AG10803 (cell line): ENCODE data around the gene CRKL.

Source experiments
- DNase-seq: peaks from one replicate; pipeline ENCODE4 v3.0.0; 2010; ENCODE audit warnings: low read depth
- H3K4me3 ChIP-seq: 2 replicates; pipeline ENCODE4 v1.5.1; 2011; ENCODE audit warnings: mild to moderate bottlenecking, low read length, control low read depth
- CTCF ChIP-seq: conservative IDR thresholded peaks from 2 replicates; pipeline ENCODE4 v1.5.1; 2011; ENCODE audit warnings: mild to moderate bottlenecking, low read length, control low read depth, inconsistent platforms

The CRKL gene

DNA sequence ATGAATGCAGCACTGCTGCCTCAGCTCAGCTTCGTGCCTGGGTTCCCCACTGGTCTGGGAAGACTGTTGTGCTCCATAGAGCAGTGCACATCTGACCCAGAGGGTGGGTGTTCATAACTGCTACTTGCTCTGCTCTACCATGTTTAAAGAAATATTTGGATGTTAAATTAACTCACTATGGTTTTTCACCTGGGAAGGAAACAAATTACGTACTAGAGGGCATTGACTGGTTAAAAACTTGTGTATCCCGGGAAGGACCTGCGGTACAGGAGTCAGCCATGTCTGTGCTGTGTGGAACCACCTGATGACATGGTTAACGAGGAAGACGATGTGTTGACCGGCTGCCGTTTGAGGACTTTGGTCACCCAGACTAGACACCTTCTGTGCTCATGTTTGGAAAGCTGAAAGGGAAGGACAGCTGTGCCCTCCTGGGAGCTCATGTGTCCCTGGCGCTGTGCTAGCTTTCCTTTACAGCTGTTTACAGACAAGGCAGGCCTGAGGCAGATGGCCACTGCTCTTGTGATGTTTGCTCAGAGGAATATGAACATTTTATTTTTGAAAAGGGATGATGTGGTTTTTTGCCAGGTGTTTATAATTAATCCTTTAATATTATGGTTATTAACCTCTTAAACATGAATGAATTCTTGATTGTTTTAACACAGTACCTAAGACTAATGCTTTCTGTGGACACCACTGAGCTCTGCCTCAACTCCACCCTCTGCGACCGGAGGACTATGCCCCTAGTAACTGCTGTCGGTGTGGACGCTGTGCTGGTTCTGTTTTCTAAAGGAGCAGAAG, 35.5 kb downstream of the CRKL start:
- no peak for DNase-seq
- TF ChIP-seq CTCF = no peak
- no peak overlapping the region for H3K4me3 ChIP-seq

GRCh38 chr22:20953342-20953608, 36.1 kb downstream of the CRKL start:
- no peak for TF ChIP-seq CTCF
- no peak overlapping the region for H3K4me3 ChIP-seq

DNA sequence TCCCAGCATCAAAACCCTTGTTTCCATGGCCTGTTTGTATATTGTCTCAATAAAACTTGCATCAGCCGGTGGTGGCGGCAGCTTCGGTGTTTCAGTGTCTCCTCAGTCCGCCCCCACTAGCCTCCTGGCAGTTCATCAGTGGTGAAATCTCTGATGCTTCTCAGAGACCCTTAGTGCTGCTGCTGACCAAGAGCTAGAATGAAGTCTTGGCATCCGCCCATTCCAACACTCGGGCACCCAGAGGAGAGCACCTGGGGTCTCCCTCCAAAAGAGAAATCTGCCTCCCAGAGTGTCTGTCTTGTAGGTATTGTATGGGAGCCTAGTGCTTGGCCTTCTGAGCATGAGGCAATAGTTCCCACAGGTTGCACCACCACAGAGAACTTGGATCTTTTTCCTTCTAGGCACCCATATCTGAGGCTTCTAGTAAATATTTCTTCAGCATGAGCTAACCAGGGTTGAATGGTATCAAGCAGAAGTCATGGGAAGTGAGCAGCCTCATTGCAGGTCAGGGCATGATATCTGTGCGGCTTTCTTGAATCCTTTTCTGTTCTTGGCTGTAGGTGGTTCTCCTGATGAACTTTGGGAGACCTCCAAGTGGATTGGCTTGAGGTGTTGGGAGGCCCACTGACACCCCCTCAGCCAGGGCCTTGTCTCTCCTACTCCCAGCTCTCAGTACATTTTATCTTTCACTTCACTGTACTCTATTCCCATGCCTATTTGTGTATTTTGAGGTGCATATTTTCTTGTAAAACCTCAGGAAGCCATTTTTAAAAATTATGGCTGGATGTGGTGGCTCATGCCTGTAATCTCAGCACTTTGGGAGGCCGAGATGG, 36.7 kb downstream of the CRKL start:
- no peak for TF ChIP-seq CTCF
- peak; percentile 79 for DNase-seq

More at GRCh38 chr22:20953342-20953608, 36.1 kb downstream of the CRKL start:
- no peak for DNase-seq

DNA sequence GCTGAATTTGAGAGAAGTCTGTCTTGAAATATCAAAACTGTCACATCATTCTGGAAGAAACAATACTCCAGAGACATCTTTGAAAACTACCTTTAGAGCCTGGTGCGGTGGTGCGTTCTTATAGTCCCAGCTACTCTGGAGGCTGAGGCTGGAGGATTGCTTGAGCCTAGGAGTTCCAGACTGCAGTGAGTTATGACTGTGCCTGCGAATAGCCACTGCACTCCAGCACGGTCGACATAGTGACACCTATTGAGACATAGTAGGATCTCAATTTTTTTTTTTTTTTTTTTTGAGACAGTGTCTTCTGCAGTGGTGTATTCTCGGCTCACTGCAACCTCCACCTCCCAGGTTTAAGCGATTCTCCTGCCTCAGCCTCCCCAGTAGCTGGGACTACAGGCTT, 38.3 kb downstream of the CRKL start:
- no peak for TF ChIP-seq CTCF
- no peak overlapping the region for H3K4me3 ChIP-seq
- no peak for DNase-seq

More for the DNA sequence above, 36.7 kb downstream of the CRKL start:
- no peak overlapping the region for H3K4me3 ChIP-seq

DNA sequence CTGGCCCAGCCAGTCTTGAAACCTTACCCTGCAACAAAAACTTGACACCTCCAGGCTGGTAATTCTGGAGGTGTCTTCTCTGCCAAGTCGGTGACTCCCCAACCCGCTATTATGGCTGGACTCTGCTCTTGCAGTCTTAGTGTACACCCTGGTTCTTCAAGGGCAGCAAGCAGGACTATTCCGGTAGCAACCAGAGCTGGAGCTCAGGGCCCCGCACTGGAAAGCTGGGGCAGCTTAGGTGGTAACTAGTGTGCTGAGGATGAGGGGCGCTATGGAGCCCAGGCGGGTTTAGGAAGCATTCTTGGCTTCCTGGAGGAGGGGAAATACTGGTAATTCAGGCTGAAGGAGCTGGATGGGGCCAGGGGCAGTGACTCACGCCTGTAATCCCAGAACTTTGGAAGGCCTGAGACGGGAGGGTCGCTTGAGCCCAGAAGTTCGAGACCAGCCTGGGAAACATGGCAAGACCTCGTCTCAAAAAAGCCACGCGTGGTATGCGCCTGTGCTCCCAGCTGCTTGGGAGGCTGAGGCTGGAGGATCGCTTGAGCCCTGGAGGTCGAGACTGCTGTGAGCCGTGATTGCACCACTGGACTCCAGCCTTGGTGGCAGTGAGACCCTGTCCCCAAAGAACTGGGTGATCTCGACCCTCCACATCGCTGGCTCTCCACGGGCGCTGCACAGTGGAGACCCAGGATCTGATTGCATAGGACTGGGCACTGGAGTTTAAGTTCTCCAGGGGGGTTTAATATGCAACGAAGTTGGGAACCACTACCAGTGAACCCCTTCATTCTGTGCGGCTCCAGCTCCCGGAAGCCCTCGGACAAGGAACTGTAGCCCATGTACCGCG, 39.3 kb downstream of the CRKL start:
- peak overlapping the region; percentile 80 for H3K4me3 ChIP-seq
- no peak for TF ChIP-seq CTCF
- DNase-seq = no peak

GRCh38 chr22:20957102-20957682, 40.0 kb downstream of the CRKL start:
- TF ChIP-seq CTCF = no peak
- peak overlapping the region; percentile 80 for H3K4me3 ChIP-seq
- no peak for DNase-seq
